H9 (cell line): ENCODE data around the gene TFR2. TPM values are rescaled to one million over a fixed set of nuclear protein-coding genes. Genes with fewer than 3 reads are reported as not detected.

ENCODE experiments used
- DNase-seq: peaks from one replicate; pipeline ENCODE4 v3.0.0-alpha.2; 2017
- H2AFZ ChIP-seq: one replicate; pipeline ENCODE4 v1.6.1; 2013; ENCODE audit warnings: mild to moderate bottlenecking, low read length, control low read depth, moderate library complexity
- H2AK5ac ChIP-seq: 2 replicates; pipeline ENCODE4 v1.6.1; 2013; ENCODE audit warnings: low read length, control low read depth, mixed read lengths; ENCODE audit not compliant: insufficient read length
- H2BK120ac ChIP-seq: one replicate; pipeline ENCODE4 v1.6.1; 2013; ENCODE audit warnings: low read depth, mild to moderate bottlenecking, low read length, control low read depth, inconsistent platforms; ENCODE audit not compliant: poor library complexity, severe bottlenecking
- H2BK12ac ChIP-seq: 2 replicates; pipeline ENCODE4 v1.6.1; 2013; ENCODE audit warnings: low read length, control low read depth, mixed read lengths, low read depth; ENCODE audit not compliant: insufficient read length
- H2BK15ac ChIP-seq: 2 replicates; pipeline ENCODE4 v1.6.1; 2013; ENCODE audit warnings: low read depth, low read length, control low read depth
- H2BK20ac ChIP-seq: one replicate; pipeline ENCODE4 v1.6.1; 2013; ENCODE audit warnings: low read depth, mild to moderate bottlenecking, low read length, control low read depth, inconsistent platforms; ENCODE audit not compliant: poor library complexity, severe bottlenecking
- H2BK5ac ChIP-seq: 2 replicates; pipeline ENCODE4 v1.6.1; 2013; ENCODE audit warnings: low read length, control low read depth, mixed read lengths; ENCODE audit not compliant: insufficient read length
- H3K14ac ChIP-seq: 2 replicates; pipeline ENCODE4 v1.6.1; 2013; ENCODE audit warnings: low read length, control low read depth; ENCODE audit not compliant: insufficient read depth
- H3K18ac ChIP-seq: 2 replicates; pipeline ENCODE4 v1.6.1; 2013; ENCODE audit warnings: low read depth, mild to moderate bottlenecking, mixed read lengths, low read length, control low read depth; ENCODE audit not compliant: insufficient read length
- H3K23ac ChIP-seq: 2 replicates; pipeline ENCODE4 v1.6.1; 2013; ENCODE audit warnings: low read length, control low read depth, mixed read lengths, low read depth; ENCODE audit not compliant: insufficient read length
- H3K23me2 ChIP-seq: 2 replicates; pipeline ENCODE4 v1.6.1; 2013; ENCODE audit warnings: low read depth, mild to moderate bottlenecking, mixed read lengths, low read length, control low read depth; ENCODE audit not compliant: insufficient read length, poor library complexity, severe bottlenecking
- H3K27ac ChIP-seq: 2 replicates; pipeline ENCODE4 v1.5.1; 2013; ENCODE audit warnings: low read length, control low read depth, mixed read lengths, low read depth; ENCODE audit not compliant: insufficient read length
- H3K27me3 ChIP-seq: 2 replicates; pipeline ENCODE4 v1.6.1; 2013; ENCODE audit warnings: low read length, control low read depth, inconsistent platforms; ENCODE audit not compliant: insufficient read depth
- H3K4ac ChIP-seq: 2 replicates; pipeline ENCODE4 v1.6.1; 2013; ENCODE audit warnings: low read depth, mild to moderate bottlenecking, control low read depth, inconsistent platforms, low read length, moderate library complexity
- H3K4me1 ChIP-seq: 2 replicates; pipeline ENCODE4 v1.6.1; 2013; ENCODE audit warnings: low read length, control low read depth, inconsistent platforms; ENCODE audit not compliant: insufficient read depth
- H3K4me2 ChIP-seq: 2 replicates; pipeline ENCODE4 v1.6.1; 2013; ENCODE audit warnings: low read length, control low read depth, mixed read lengths; ENCODE audit not compliant: insufficient read length, insufficient read depth
- H3K56ac ChIP-seq: 2 replicates; pipeline ENCODE4 v1.6.1; 2013; ENCODE audit warnings: low read depth, mild to moderate bottlenecking, mixed read lengths, low read length, control low read depth; ENCODE audit not compliant: insufficient read length
- H3K79me1 ChIP-seq: 2 replicates; pipeline ENCODE4 v1.6.1; 2013; ENCODE audit warnings: low read depth, mild to moderate bottlenecking, moderate library complexity, low read length, control low read depth, inconsistent platforms; ENCODE audit not compliant: insufficient read depth, poor library complexity, severe bottlenecking
- H3K79me2 ChIP-seq: 2 replicates; pipeline ENCODE4 v1.6.1; 2013; ENCODE audit warnings: low read length, control low read depth, inconsistent platforms; ENCODE audit not compliant: insufficient read depth
- H3K9ac ChIP-seq: 2 replicates; pipeline ENCODE4 v1.6.1; 2013; ENCODE audit warnings: low read length, control low read depth, mixed read lengths; ENCODE audit not compliant: insufficient read length; ENCODE audit errors: extremely low read depth
- H3K9me3 ChIP-seq: one replicate; pipeline ENCODE4 v1.6.1; 2013; ENCODE audit warnings: low read depth, low read length, inconsistent platforms; ENCODE audit not compliant: control insufficient read depth
- H3T11ph ChIP-seq: one replicate; pipeline ENCODE4 v1.6.1; 2013; ENCODE audit warnings: mild to moderate bottlenecking, low read length, control low read depth, inconsistent platforms
- H4K20me1 ChIP-seq: one replicate; pipeline ENCODE4 v1.6.1; 2013; ENCODE audit not compliant: control insufficient read depth, insufficient read length, insufficient read depth
- H4K5ac ChIP-seq: 2 replicates; pipeline ENCODE4 v1.6.1; 2013; ENCODE audit warnings: low read depth, mild to moderate bottlenecking, mixed read lengths, low read length, control low read depth; ENCODE audit not compliant: insufficient read length
- H4K8ac ChIP-seq: replicated peaks from 2 replicates; pipeline ENCODE4 v1.6.1; 2013; ENCODE audit warnings: low read length, control low read depth, mixed read lengths, low read depth; ENCODE audit not compliant: insufficient read length
- H4K91ac ChIP-seq: 2 replicates; pipeline ENCODE4 v1.6.1; 2013; ENCODE audit warnings: low read depth, mild to moderate bottlenecking, moderate library complexity, mixed read lengths, low read length, control low read depth; ENCODE audit not compliant: insufficient read length
- H3K27ac Mint-ChIP-seq, 3 experiments: 2 replicates in 2 of 3; 3 replicates in 1 of 3; pipeline ENCODE4 v1.8.0; 2020 to 2021; ENCODE audit warnings: mixed read lengths in 3 of 3, mild to moderate bottlenecking in 1 of 3, moderate library complexity in 1 of 3
- H3K27me3 Mint-ChIP-seq: 2 replicates; pipeline ENCODE4 v1.8.0; 2021; ENCODE audit warnings: low read depth, mild to moderate bottlenecking, moderate library complexity, mixed read lengths
- H3K36me3 Mint-ChIP-seq, 3 experiments: 2 replicates in 2 of 3; 3 replicates in 1 of 3; pipeline ENCODE4 v1.8.0; 2020 to 2021; ENCODE audit warnings: low read depth in 3 of 3, mixed read lengths in 3 of 3; ENCODE audit not compliant: insufficient read depth in 1 of 3
- H3K4me1 Mint-ChIP-seq, 2 experiments: 2 replicates each; pipeline ENCODE4 v1.8.0; 2020; ENCODE audit warnings: mixed read lengths in 2 of 2
- H3K4me3 Mint-ChIP-seq, 2 experiments: 2 replicates in 1 of 2; 3 replicates in 1 of 2; pipeline ENCODE4 v1.8.0; 2020 to 2021; ENCODE audit warnings: mild to moderate bottlenecking in 2 of 2, mixed read lengths in 2 of 2, moderate library complexity in 1 of 2
- H3K9me3 Mint-ChIP-seq, 2 experiments: 2 replicates in 1 of 2; 3 replicates in 1 of 2; pipeline ENCODE4 v1.8.0; 2020; ENCODE audit warnings: mild to moderate bottlenecking in 2 of 2, mixed read lengths in 2 of 2, moderate library complexity in 1 of 2
- WGBS: extraction: QIAGEN DNeasy Blood & Tissue Kit; methylation state at CpG from one replicate; pipeline ENCODE4 v1.1.7; 2013; ENCODE audit warnings: missing lambda C conversion rate, low lambda C conversion rate, mixed read lengths; ENCODE audit not compliant: insufficient read length; ENCODE audit errors: extremely low coverage; 5-methylcytosine and 5-hydroxymethylcytosine counted together
- total RNA-seq: library from RNA; stranded (reverse); gene quantifications from 2 replicates; pipeline ENCODE4 v1.2.1, GENCODE V29; 2021
- TF ChIP-seq, protein P1 (sequence below): fragments of 200-600 bp; sonication (generic); conservative IDR thresholded peaks from 3 replicates; pipeline ENCODE4 v1.8.0; 2021; ENCODE audit warnings: antibody characterized with exemption, mild to moderate bottlenecking

Gene TFR2
- total RNA-seq, 1 experiment from 2014 or later: 2.3 TPM

GRCh38 chr7:100685631-100686145 lies 44.3 kb upstream of the TFR2 start:
- Histone ChIP-seq H3K27me3 (no peaks in the 10 kb centered on the region), H3K18ac (no peak overlapping the region), H4K91ac (no peak overlapping the region), H2BK12ac (no peak overlapping the region), H3K23ac (no peak overlapping the region), H3K56ac (no peak overlapping the region), H2BK20ac (no peak overlapping the region), H3K79me2 (peaks cover 10% of the 10 kb centered on the region; the same call in 1 of the 2 replicates), H2AK5ac (no peak overlapping the region), H3K14ac (no peak overlapping the region), H3K27ac (no peak overlapping the region), H4K5ac (no peak overlapping the region), H2AFZ (no peak overlapping the region), H3K9ac (no peak overlapping the region), H4K8ac (no peak overlapping the region), H3K79me1 (peaks cover under 1% of the 10 kb centered on the region), H2BK5ac (no peak overlapping the region), H3K9me3 (no peaks in the 10 kb centered on the region), H2BK120ac (no peak overlapping the region), H3K4ac (no peak overlapping the region), H3K23me2 (no peaks in the 10 kb centered on the region), H3K4me2 (no peak overlapping the region), H3T11ph (no peak overlapping the region), H3K4me1 (no peaks in the 10 kb centered on the region), H4K20me1 (no peaks in the 10 kb centered on the region), H2BK15ac (no peak overlapping the region)
- WGBS: no CpG with 5 or more reads among the region's 17 CpGs
- no peak overlapping the region for H3K4me3 Mint-ChIP-seq
- H3K27ac Mint-ChIP-seq: peak overlapping the region in 1 of 3 experiments; percentile 60; a peak in 2 of 7 replicates
- peaks cover 30 to 81% (median 72%) of the 10 kb centered on the region in 3 experiments for H3K36me3 Mint-ChIP-seq
- TF ChIP-seq, protein P1, sequence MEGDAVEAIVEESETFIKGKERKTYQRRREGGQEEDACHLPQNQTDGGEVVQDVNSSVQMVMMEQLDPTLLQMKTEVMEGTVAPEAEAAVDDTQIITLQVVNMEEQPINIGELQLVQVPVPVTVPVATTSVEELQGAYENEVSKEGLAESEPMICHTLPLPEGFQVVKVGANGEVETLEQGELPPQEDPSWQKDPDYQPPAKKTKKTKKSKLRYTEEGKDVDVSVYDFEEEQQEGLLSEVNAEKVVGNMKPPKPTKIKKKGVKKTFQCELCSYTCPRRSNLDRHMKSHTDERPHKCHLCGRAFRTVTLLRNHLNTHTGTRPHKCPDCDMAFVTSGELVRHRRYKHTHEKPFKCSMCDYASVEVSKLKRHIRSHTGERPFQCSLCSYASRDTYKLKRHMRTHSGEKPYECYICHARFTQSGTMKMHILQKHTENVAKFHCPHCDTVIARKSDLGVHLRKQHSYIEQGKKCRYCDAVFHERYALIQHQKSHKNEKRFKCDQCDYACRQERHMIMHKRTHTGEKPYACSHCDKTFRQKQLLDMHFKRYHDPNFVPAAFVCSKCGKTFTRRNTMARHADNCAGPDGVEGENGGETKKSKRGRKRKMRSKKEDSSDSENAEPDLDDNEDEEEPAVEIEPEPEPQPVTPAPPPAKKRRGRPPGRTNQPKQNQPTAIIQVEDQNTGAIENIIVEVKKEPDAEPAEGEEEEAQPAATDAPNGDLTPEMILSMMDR: no peak
- no peak for DNase-seq
- H3K27me3 Mint-ChIP-seq: no peaks in the 10 kb centered on the region
- H3K9me3 Mint-ChIP-seq: no peaks in the 10 kb centered on the region
- peaks cover 2 to 12% of the 10 kb centered on the region in 2 experiments for H3K4me1 Mint-ChIP-seq
